ENCODE data around the gene ANO6.

Gene ANO6

GRCh38 chr12:45363903-45364302, 148.0 kb downstream of the ANO6 start:
- in situ Hi-C loops (cut with MboI; ENCODE audit: low sequenced_read_pairs, unreplicated experiment), result no loop called here
- no peak for TF ChIP-seq CTCF (IDR thresholded peaks at IDR 0.05; ENCODE audit: borderline replicate concordance, control extremely low read depth, extremely low read depth, insufficient read depth, missing control alignments)
- DNase-seq (ENCODE audit: low spot score), result no peak

GRCh38 chr12:45368841-45369489, 153.1 kb downstream of the ANO6 start:
- in situ Hi-C loops (cut with MboI; ENCODE audit: low sequenced_read_pairs, unreplicated experiment), result no loop called here
- TF ChIP-seq CTCF (IDR thresholded peaks at IDR 0.05; ENCODE audit: borderline replicate concordance, control extremely low read depth, extremely low read depth, insufficient read depth, missing control alignments), result no peak
- DNase-seq (ENCODE audit: low spot score), result no peak

GRCh38 chr12:45377815-45378214, 161.9 kb downstream of the ANO6 start:
- DNase-seq (ENCODE audit: low spot score), result no peak
- no peak for TF ChIP-seq CTCF (IDR thresholded peaks at IDR 0.05; ENCODE audit: borderline replicate concordance, control extremely low read depth, extremely low read depth, insufficient read depth, missing control alignments)
- in situ Hi-C loops (cut with MboI; ENCODE audit: low sequenced_read_pairs, unreplicated experiment), result loop anchor here (25.0 kb wide), 1 partner anchor 109 kb away; no protein-coding TSS in a partner anchor

- TF ChIP-seq CTCF (IDR thresholded peaks at IDR 0.05; ENCODE audit: borderline replicate concordance, control extremely low read depth, extremely low read depth, insufficient read depth, missing control alignments), result no peak
- no peak for DNase-seq (ENCODE audit: low spot score)
- in situ Hi-C loops (cut with MboI; ENCODE audit: low sequenced_read_pairs, unreplicated experiment), result loop anchor here (25.0 kb wide), 1 partner anchor 108 kb away; no protein-coding TSS in a partner anchor
These were observed 163.4 kb downstream of the ANO6 start for GRCh38 chr12:45379261-45379660.

- no peak for DNase-seq (ENCODE audit: low spot score)
- TF ChIP-seq CTCF (IDR thresholded peaks at IDR 0.05; ENCODE audit: borderline replicate concordance, control extremely low read depth, extremely low read depth, insufficient read depth, missing control alignments), result no peak
These were observed 165.5 kb downstream of the ANO6 start for GRCh38 chr12:45381351-45381750.

GRCh38 chr12:45388545-45388944, 172.7 kb downstream of the ANO6 start:
- TF ChIP-seq CTCF (IDR thresholded peaks at IDR 0.05; ENCODE audit: borderline replicate concordance, control extremely low read depth, extremely low read depth, insufficient read depth, missing control alignments), result peak; percentile 12
- no peak for DNase-seq (ENCODE audit: low spot score)
- in situ Hi-C loops (cut with MboI; ENCODE audit: low sequenced_read_pairs, unreplicated experiment), result loop anchor here (25.0 kb wide), 1 partner anchor 99 kb away; no protein-coding TSS in a partner anchor

More at GRCh38 chr12:45381351-45381750, 165.5 kb downstream of the ANO6 start:
- in situ Hi-C loops (cut with MboI; ENCODE audit: low sequenced_read_pairs, unreplicated experiment), result loop anchor here (25.0 kb wide), 1 partner anchor 106 kb away; no protein-coding TSS in a partner anchor
